GM04503 (cell line): ENCODE results near the gene VPS16.

Experiments used
- DNase-seq: peaks from one replicate; pipeline ENCODE4 v3.0.0-alpha.2; 2012; ENCODE audit warnings: low read depth

VPS16 gene

DNA sequence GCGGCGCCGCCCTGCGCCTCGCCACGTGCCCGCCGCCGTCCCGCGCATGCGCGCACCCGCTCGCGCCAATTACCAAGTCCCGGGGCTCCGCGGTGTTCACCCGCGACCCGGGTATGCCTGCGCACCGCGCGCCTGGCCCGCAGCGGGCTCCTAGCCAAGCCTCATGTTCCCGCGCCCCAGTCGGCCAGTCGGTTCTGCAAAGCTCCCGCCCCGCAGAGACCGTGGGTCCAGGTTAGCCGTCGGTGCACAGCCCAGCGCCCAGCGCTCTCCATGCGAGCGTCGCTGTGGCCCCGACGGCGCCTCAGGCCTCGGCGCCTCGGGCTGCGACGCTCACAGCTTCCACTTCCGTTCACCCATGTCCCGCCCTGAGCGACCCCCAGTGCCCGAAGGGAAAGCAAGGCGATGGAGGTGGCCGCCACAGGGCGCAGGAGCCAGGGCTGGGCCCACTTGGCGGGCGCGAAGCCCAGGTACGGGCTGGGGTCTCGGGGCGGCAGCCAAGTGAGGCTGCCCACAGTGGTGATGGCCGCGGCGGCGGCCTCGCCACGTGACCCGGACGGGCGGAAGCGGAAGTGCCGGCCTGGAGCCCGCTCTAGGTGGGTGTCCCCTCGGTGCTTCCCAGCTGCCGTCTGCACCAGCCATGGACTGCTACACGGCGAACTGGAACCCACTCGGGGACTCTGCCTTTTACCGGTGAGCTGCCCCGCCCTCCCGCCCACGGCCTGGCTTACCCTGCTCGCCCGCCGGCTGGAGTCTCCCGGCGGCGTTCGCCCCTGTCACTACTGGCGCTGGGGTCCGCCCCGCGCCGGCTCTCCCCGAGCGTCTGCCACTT lies at the start of gene VPS16, which contains the start of gene PCED1A:
VPS16 (plus strand) TSS at position 608 of the 829 bp plus-strand sequence; CDS start at position 638, 30 bp downstream.
PCED1A (minus strand) TSS at position 518 of the 829 bp plus-strand sequence. CDS start 743 bp downstream, outside the sequence.
- DNase-seq = peak; percentile 34

DNA sequence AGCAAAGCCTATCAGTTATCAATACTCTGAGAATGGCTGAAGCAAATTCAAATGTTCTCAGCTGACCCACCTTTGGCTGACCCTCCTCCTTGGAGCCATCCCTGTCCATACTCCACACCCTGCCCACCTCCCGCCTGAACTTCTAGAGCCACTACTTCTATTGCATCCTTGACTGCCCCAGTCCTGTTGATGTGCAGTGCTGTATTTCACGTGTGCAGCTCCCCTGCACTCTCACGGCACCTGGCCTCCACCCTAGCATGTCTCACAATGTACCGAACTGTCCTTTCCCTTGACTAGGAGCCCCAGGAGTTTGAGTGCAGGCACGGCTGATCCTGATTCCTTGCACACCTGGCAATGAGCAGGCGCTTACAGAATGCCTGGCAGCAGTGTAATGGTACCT lies 47.1 kb upstream of the VPS16 start:
- DNase-seq = no peak

DNA sequence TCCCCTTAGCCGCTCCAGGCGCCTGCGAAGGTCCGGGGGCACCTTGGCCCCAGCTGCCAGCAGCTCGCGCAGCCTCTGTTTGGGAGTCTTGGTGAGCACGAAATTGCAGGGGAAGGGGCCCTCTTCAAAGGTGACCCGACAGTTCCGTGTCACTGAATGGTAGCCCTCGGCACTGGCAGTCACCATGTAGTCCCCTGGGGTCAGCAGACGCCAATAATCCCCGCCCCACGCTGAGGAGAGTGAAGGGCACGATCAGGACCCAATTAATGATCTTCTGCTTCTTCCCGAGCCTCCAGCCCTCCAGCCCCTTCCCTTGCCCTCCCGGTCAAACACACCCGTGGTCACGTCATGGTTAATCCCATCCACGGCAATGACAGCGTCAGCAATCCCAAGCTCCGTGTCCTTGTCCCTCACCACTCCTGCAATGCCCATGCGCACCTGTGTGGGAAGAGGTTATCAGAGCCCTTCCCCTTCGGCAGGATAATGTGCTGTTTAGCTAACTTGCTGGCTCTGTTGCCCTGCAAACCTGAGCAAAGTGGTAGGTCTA lies 46.3 kb upstream of the VPS16 start:
- DNase-seq = no peak

DNA sequence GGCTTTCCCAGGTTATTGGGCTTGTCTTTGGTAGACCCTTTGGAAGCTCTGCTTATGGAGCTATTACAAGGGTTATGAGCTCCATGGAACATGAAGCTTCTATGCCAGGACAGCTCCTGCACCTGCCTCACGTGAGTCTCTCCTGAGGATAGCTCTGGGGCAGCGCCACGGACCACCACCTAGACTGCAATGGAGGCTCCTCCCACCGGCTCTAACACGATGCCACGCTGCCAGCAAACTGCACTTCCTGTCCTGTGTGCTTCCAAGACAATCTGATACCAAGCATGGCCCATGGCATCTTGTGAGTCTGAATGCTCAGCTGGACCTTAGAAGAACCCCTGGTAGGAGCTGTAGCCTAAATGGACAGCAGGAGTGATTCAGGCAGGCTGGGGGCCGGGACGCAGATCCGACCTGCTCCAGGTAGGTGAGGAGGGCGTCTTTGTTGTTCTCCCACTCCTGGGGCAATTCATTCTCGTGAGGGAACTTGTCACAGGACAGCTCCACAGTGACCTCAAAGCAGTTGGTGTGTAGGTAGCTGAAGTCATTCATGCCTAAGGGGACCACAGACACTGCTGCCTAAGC lies 45.6 kb upstream of the VPS16 start:
- no peak for DNase-seq

DNA sequence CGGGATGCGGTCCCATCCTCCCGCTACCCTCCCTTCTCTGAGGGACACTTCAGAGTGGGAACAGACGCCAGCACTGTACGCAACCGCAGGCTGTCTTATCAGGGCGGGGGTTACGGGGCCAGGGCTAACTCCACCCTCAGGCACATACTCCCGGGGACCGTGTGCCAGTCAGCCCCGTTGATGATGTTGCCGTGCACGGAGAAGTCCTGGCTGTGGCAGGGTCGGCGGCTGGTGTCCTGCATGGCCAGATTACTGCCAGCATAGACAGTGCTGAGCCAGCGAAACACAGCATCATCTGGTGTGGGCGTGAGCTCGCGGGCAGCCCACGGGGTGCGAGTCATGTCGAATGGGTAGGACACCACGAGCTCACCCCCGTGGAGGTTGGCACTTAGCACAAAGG lies 45.1 kb upstream of the VPS16 start:
- no peak for DNase-seq

DNA sequence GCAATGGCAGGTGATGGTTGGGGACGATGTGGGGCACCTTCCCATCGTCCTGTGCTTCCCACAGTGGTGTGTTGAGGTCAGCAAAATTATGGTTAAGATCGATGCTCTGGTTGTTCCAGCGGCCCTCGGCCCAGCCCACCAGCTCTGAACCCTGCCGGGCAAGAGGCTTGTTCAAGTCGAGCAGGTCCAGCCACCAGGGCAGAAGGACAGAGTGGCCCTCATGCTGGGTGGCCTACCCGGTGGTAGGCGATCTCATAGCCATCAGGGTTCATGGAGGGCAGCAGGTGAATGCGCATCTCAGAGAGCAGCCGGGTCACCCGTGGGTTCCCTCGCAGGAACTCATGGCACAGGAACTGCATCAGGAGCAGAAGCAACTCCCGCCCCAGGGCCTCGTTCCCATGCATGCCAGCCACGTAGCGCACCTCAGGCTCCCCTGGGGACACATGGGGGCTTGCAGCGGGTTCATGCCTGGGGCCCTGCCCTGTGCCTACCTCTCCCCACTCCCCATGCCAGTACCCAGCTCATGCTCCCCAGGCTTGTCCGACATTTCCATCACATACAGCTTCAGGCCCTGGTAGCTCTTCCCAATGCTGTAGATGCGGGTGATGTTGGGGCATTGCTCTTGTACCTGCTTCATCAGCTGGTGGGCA lies 44.4 kb upstream of the VPS16 start:
- no peak for DNase-seq

DNA sequence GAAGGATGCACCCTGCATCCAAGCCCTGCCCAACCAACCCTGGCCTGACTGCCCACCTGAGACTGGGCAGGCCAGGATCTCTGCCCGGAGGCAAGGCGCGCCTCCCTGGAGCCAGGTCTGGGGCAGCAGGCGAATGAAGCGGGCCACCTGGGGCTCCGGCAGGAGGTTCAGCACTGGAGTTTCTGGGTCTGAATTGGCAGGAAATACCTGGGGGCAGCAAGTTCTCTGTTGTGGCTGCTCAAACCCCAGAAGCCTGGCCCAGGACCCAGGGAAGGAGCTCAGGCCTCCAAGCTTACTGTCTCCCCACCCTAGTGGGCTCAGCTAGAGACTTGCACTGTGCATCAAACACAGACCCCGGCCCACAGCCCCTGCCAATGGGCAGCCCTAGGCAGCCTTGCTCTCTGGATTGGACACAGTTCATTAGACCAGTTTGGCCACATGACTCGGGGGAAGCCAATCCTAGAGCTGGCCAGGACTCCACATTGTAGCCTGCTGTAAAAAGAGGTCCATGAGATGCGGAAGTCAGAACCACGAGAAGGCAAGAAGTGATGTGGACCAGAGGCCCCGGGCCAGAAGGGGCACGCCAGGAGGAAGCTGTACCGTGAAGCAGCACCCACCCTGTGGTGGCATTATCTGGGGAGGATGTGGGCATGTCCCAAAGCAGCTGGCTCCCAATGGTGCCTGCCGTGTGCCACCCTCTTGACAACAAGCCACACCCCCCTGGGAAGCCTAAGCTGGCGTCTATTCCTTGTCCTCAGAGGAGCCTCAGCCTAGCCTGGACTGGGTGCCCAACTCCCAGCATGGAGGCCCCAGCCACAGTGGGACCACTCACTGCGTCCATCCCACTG lies 43.2 kb upstream of the VPS16 start:
- DNase-seq = no peak

DNA sequence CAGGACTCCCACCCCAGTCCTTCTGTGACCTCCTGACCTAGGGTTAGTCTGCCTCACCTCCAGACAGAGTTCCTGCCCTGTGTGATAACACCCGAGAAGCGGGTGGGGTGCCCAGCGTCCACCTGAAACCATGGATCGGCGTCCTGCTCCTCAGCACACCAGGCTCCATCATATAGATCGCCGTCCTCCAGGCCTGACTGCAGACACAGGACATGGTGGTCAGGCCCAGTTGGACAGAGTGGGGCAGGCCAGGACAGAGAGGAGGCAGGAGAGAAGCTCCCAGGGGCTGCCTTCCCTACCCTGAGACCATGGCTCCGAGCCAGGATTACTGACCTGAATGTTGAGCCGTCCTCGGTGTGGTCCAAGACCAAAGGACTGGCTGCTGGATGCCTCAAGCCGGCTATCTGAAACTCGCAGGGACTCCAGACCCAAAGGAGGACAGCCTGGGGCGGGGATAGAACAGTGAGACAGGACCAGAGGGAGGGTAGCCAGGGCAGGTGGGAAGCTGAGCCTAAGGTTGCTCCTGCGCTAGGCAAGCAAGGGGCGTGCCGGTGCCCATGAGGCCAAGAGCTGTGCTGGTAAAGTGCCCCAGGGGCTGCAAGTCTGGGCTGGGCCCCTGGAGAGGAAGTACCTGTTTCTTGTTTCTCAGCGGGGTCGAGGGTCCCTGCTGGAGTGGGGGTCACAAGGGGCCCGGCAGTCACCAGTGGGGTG lies 42.3 kb upstream of the VPS16 start:
- no peak for DNase-seq

DNA sequence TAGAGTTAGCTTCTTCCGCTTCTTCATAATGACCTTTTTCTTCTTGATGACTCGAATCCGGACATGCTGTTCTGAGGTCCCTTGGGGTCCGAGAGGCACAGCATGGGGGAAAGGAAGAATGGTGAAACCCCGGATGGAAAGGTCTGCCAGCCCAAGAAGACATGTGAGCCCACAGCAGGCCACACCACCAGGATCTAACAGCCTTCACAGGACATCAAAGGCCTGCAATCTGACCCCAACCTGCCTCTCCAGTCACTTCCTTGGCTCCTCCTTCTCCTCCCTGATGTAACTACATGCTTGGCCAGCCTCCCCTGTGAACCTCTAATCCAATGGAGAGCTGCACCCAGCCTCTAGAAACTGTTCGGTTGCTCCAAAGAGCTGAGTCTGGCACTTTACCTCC lies 41.7 kb upstream of the VPS16 start:
- no peak for DNase-seq

DNA sequence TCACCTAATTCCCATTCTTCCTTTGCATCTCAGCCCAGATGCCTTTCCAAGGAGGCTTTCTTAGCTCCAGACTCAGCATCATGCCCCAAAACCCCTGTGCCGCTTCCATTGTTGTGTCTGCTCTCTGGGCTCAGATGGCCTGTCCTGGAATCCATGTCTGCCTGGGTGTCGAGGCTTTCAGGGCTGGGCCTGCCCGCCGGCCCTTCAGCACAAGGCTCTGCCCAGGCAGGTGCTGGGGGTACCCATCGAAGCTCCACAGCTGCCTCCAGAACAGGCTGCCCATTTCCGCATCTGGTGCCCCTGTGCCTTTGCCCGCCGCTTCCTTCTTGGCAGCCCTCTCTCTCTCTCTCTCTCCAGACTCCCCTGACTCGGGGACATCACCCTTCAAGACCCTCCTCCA lies 41.3 kb upstream of the VPS16 start:
- DNase-seq = no peak

DNA sequence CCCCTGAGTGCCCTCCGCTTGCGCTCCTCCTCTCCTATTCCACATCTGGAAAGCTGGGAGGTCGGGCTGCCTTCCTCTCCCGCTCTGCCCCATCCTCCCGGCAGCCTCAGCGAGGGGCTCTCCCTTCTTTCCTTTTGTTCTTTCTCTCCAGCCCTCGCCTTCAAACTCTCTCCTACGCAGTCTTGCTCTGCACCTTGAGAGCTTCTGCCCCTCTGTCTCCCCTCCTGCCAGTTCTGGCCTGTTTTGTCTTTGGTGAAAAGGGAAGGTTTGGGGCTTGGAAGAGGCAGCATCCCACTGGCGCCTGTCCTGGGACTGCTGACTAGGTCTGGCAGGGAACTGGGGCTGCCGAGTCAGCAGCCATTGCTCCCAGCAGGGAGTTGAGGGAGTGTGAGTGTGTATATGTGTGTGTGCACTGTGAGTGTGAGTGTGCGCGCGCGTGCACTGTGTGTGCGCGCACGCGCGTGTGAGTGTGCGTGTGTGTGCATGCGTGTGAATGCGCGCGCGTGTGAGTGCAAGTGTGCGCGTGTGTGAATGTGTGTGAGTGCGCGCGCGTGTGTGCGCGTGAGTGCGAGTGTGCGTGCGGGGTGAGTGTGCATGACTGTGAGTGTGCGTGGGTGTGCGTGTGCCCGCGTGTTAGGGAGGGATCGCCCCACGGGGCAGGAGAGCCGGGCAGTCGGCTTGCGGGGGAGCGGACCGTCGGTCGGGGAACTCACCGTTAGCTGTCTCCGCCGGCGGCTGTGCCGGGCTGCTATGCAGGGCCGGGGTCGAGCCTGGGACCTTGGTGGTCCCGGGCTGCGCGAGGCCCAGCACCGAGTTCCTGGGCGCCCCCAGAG lies 40.6 kb upstream of the VPS16 start:
- no peak for DNase-seq

DNA sequence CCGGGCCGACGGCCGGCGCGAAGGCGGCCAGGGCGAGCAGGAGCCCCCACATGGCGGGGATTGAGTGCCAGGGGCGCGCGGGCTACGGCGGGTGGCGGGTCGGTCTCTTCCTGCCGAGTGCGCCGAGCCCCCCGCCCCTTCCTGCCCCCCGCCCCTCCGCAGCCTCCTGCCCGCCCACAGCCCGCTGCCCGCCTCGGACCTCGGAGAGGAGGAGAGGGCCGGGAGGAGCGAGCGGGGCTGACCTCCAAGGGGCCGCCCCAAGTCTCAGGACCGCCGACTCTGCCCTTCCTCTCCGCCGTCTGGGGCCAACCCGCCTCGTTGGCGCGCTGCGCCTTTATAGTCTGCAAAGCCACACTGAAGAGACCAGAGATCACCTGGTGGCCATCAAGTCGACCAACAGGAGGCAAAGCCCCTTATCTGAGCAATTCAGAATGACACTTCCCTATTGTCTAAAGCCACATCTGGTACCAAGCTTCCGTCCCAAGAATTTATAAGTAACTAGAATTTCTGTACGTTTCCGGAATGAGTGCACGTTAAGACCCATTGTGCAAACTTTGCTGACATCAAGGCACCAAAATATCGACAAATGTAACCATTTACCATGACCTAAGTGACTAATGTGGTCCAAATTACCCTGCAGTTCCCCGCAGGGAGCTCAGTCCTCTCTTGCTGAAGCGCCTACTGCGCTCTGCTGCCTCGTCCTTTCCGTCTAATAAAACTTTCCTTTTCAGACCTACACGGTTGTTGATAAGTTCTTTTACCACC lies 39.8 kb upstream of the VPS16 start, which contains the start of gene CPXM1:
CPXM1 (minus strand) TSS at position 107 of the 765 bp plus-strand sequence; CDS start at position 52, 55 bp downstream.
- DNase-seq = no peak

DNA sequence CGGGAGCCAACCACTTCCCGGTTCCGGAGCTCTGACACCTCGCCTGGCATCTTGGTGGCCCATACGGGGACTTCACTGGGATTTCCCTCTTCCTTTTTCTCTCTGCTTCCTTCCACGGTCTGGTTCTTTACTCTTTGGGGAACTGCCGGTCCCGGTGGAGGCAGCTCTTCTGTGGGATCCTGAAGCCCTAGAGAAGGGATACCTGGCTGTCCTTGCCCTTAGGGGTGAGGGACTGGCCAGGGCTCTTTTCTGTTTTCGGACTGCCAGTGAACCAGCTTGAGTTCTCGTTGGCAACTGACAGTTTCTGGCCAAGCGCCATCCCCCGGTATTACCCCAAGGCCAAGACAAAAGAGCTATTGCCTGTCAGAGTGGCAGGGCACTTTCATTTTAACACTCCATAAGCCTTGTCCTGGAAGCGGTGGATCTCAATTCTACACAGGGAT lies 39.2 kb upstream of the VPS16 start:
- DNase-seq = no peak

DNA sequence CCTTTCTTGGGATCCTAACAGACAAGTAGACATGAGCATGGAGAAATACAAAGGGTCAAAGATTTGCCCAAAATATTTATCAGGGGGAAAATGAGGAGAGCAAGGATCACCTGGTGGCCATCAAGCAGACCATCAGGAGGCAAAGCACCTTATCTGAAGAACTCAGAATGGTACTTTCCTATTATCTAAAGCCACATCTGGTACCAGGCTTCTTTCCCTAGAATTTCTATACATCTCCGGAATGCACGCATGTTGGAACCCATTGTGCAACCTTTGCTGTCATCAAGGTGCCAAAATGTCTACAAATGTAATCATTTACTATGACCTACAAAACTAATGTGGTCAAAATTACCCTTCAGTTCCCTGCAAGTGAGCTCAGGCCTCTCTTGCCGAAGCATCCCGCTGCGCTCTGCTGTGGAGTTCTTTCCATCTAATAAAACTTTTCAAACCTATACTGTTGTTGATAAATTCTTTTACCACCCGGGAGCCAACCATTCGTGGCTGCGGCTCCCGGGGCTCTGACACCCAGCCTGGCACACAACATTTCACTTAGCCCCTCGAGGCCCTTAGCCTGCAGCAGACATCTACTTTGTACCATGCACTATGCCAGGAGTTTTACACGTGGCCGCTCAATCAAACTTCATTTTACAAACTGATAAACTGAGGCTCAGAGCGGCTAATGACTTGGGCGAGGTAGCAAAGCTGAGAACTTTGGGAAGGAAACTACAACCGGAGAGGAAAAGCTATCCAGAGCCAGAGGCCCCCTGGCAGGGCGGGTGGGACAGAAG lies 36.3 kb upstream of the VPS16 start:
- DNase-seq = no peak

DNA sequence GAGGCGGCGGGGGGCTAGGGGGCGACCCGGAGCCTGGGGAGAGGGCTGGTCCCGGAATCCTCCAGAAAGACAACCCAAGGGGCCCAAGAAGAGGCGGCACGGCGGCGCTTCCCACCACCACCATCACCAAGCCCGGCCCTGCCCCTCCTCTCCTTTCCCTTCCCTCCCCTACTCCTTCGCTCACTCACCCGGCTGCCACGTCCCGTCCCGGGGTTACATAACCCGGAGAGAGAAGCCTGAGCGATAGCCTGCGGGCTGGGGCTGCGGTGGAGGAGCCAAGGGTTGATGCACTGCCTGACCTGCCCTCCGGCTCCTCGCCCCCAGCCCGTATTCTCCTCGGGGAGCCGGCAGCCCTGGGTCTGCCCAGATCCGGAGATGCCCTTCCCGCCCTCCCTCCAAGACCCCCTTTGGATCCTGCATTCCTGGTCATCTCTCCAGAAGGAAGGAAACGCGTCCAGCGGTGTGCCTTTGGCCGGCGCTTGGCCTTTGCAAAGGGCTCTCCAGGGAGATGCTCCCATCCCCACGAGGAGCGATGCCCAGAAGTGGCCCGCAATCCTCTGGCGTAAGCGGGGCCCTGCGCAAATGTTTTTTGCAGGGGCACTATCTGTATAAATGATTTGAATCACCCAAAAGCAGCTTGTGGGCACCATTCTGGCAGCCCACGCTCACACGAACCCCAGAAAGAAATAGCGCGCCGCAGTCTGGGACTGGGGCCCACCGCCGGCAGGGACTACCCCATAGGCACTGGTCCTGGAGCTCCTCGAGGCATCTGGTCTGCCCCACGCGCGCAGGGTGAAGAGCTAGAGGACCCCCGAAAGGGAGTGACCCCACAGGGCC lies 35.5 kb upstream of the VPS16 start:
- DNase-seq = no peak

DNA sequence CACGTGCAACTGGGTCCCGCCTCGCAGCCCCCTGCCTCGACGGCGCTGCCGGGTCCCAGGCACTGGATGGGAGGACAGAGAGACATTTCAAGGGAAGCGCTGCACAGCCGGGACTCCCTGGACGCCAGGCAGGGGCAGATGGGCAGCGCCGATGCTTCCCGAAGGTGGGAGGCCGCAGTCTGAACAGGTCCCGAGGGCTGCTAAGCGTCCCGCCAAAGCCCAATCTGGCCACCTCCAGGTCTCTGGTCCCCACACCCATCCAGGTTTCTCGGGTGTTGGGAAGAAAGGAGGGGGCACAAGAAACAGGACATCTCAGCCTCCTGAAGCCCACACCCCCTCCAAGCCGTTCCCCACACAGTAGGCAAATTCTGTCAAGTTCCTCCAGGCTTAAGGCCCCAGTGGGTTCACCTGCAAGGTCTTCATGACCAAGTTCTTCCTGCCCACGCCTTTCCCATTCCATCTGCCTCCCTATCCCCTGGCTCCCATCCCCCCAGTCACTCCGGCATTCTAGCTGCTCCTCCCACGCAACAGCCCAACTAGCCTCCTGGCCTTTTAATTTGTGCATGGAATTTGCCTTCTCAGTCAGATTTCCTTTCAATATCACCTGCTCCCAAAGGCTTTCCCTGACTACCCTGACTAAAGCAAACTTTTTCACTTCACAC lies 34.7 kb upstream of the VPS16 start:
- DNase-seq = no peak

DNA sequence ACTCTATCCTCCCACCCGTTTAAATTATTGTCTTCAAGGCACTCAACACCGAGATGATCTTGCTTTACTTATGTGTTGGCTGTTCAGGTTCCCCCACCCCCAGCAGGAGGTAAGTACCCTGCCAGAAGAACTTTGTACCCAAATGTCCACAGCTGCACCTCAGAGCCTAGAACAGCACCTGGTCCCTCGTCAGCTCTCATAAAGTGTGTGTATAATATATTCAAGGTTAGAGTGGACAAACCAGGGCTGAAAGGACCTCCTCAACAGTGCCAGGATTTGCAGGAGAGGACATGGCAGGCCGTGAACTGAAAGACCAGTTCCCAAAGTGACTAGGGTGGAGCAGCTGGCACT lies 34.2 kb upstream of the VPS16 start:
- DNase-seq = no peak
